ENCODE results near the gene PCP2.

DNA sequence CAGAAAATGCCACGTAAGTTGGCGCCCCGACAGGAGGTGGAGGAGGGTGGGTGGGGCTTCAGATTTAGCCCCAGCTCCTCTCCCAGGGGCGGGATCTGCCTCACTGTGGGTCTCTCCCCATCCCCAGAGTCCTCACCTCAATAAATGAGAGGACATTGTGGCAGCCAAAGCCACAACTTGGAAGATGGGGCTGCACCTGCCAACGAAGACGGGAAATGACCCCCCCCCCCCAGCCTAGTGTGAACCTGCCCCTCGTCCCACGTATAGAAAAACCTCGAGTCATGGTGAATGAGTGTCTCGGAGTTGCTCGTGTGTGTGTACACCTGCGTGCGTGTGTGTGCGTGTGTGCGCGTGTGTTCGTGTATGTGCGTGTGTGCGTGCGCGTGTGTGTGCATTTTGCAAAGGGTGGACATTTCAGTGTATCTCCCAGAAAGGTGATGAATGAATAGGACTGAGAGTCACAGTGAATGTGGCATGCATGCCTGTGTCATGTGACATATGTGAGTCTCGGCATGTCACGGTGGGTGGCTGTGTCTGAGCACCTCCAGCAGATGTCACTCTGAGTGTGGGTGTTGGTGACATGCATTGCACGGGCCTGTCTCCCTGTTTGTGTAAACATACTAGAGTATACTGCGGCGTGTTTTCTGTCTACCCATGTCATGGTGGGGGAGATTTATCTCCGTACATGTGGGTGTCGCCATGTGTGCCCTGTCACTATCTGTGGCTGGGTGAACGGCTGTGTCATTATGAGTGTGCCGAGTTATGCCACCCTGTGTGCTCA lies 45.6 kb upstream of the PCP2 start:
- TF ChIP-seq, protein P1, sequence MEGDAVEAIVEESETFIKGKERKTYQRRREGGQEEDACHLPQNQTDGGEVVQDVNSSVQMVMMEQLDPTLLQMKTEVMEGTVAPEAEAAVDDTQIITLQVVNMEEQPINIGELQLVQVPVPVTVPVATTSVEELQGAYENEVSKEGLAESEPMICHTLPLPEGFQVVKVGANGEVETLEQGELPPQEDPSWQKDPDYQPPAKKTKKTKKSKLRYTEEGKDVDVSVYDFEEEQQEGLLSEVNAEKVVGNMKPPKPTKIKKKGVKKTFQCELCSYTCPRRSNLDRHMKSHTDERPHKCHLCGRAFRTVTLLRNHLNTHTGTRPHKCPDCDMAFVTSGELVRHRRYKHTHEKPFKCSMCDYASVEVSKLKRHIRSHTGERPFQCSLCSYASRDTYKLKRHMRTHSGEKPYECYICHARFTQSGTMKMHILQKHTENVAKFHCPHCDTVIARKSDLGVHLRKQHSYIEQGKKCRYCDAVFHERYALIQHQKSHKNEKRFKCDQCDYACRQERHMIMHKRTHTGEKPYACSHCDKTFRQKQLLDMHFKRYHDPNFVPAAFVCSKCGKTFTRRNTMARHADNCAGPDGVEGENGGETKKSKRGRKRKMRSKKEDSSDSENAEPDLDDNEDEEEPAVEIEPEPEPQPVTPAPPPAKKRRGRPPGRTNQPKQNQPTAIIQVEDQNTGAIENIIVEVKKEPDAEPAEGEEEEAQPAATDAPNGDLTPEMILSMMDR (IDR thresholded peaks at IDR 0.05) = peak in 1 of 7 experiments; percentile 3
- no peak for TF ChIP-seq POLR2A (IDR thresholded peaks at IDR 0.05)

Data from body of pancreas (tissue), 4 donors.